ENCODE measurements around the gene PITPNM3. TPM values are rescaled to one million over a fixed set of nuclear protein-coding genes. Genes with fewer than 3 reads are reported as not detected.

Gene PITPNM3
- total and polyA plus RNA-seq, 7 donors: 3.6 to 13.6 (median 5.7) TPM

DNA sequence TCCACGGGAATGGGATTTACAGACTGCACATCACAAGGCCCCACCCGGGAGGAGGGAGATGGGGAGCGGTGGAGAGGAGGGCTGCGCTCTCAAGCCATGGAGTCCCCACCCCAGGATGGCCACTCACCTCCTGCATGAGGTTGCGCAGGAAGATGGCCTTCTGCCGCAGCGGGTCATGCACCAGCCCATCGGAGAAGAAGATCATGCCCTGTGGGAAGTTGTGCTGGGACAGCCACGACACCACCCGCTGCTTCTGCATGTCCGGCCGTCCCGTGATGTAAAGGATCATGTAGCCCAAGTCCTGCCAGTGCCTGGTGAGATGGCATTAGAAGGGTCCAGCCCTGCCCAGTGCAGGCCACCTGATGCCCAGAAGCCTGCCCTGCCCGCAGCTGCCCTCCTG lies 95.1 kb downstream of the PITPNM3 start:
- Histone ChIP-seq H3K4me3 (no peak overlapping the region), H3K36me3 (peaks cover 0 to 16% (median 5%) of the 10 kb centered on the region in 4 donors), H3K4me1 (peaks cover 0 to 7% (median 0%) of the 10 kb centered on the region in 4 donors), H3K9me3 (no peaks in the 10 kb centered on the region), H3K27ac (no peak overlapping the region), H3K27me3 (no peaks in the 10 kb centered on the region)
- intact Hi-C loops (cut with DNase I): no loop called here
- WGBS, 2 donors: 95 to 97% methylated on average over 14 of the region's 14 CpGs
- TF ChIP-seq POLR2A (IDR thresholded peaks at IDR 0.05) (no peak), POLR2AphosphoS5 (IDR thresholded peaks at IDR 0.05) (no peak), EP300 (IDR thresholded peaks at IDR 0.05) (no peak)
- TF ChIP-seq, protein P1, sequence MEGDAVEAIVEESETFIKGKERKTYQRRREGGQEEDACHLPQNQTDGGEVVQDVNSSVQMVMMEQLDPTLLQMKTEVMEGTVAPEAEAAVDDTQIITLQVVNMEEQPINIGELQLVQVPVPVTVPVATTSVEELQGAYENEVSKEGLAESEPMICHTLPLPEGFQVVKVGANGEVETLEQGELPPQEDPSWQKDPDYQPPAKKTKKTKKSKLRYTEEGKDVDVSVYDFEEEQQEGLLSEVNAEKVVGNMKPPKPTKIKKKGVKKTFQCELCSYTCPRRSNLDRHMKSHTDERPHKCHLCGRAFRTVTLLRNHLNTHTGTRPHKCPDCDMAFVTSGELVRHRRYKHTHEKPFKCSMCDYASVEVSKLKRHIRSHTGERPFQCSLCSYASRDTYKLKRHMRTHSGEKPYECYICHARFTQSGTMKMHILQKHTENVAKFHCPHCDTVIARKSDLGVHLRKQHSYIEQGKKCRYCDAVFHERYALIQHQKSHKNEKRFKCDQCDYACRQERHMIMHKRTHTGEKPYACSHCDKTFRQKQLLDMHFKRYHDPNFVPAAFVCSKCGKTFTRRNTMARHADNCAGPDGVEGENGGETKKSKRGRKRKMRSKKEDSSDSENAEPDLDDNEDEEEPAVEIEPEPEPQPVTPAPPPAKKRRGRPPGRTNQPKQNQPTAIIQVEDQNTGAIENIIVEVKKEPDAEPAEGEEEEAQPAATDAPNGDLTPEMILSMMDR (IDR thresholded peaks at IDR 0.05): no peak
- DNase-seq: no peak

DNA sequence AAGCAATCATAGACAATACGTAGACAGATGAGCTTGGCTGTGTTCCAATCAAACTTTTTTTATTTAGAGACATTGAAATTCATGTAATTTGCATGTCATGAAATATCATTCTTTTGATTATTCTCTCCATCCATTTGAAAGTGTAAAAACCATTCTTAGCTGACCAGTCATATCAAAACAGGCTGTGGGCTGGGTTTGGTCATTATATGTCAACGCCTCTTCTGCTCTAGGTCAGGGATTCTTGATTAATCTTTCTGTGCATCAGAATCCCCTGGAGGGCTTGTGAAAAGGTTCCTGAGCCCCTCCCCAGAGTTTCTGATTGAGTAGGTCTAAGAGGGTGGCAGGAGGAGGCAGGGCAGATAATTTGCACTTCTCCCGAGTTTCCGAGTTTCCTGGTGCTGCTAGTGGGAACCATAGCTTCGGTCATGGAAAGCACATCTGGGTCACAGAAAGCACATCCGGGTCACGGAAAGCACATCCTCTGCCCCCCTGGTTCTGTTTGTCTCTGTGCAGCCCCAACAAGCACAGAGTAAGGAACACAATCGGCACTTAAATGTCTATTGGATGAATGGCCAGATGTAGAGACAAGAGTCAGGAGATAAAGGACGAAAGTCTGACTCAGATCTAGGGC lies 95.7 kb downstream of the PITPNM3 start:
- peaks cover 0 to 16% (median 5%) of the 10 kb centered on the region in 4 donors for H3K36me3 ChIP-seq
- H3K4me3 ChIP-seq: no peak overlapping the region
- TF ChIP-seq EP300 (IDR thresholded peaks at IDR 0.05): no peak
- no peak for TF ChIP-seq POLR2A (IDR thresholded peaks at IDR 0.05)
- TF ChIP-seq POLR2AphosphoS5 (IDR thresholded peaks at IDR 0.05): no peak
- TF ChIP-seq, protein P1 (IDR thresholded peaks at IDR 0.05): no peak
- intact Hi-C loops (cut with DNase I): no loop called here
- no peak for DNase-seq
- H3K27ac ChIP-seq: no peak overlapping the region
- no peaks in the 10 kb centered on the region for H3K27me3 ChIP-seq
- H3K9me3 ChIP-seq: no peaks in the 10 kb centered on the region
- 88 to 90% methylated on average over 9 of the region's 9 CpGs for WGBS, 2 donors
- peaks cover 0 to 7% (median 0%) of the 10 kb centered on the region in 4 donors for H3K4me1 ChIP-seq

DNA sequence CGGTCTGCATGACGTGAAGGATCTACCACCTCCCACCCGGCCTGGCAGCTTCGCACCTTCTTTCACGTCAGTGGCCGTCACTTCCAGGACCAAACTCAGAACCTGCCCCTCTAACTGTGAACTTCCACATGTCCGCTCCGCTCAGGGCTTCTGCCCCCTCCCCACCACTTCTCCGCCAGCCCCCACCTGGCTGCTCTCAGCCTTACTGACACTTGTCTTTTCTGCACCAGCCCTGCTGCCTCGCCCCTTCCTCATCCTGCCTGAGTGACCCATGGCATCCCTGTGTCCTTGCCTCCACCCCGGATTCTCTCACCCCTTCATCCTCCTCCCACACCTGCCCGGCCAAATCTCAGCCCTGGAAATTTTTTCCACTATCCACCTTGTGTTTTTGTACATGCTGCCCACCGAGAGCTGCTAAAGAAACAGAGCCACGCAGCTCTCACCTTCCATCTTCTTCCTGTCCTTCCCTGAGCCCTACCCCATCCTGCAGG lies 97.8 kb downstream of the PITPNM3 start:
- intact Hi-C loops (cut with DNase I): no loop called here
- Histone ChIP-seq H3K9me3 (no peaks in the 10 kb centered on the region), H3K27me3 (no peaks in the 10 kb centered on the region), H3K4me3 (no peak overlapping the region), H3K27ac (no peak overlapping the region), H3K4me1 (peaks cover 0 to 13% (median 3%) of the 10 kb centered on the region in 4 donors), H3K36me3 (peaks cover 0 to 8% (median 5%) of the 10 kb centered on the region in 4 donors)
- no peak for DNase-seq
- 84 to 87% methylated on average over 14 of the region's 14 CpGs for WGBS, 2 donors
- no peak for TF ChIP-seq POLR2A (IDR thresholded peaks at IDR 0.05)
- no peak for TF ChIP-seq EP300 (IDR thresholded peaks at IDR 0.05)
- no peak for TF ChIP-seq POLR2AphosphoS5 (IDR thresholded peaks at IDR 0.05)
- TF ChIP-seq, protein P1 (IDR thresholded peaks at IDR 0.05): no peak

DNA sequence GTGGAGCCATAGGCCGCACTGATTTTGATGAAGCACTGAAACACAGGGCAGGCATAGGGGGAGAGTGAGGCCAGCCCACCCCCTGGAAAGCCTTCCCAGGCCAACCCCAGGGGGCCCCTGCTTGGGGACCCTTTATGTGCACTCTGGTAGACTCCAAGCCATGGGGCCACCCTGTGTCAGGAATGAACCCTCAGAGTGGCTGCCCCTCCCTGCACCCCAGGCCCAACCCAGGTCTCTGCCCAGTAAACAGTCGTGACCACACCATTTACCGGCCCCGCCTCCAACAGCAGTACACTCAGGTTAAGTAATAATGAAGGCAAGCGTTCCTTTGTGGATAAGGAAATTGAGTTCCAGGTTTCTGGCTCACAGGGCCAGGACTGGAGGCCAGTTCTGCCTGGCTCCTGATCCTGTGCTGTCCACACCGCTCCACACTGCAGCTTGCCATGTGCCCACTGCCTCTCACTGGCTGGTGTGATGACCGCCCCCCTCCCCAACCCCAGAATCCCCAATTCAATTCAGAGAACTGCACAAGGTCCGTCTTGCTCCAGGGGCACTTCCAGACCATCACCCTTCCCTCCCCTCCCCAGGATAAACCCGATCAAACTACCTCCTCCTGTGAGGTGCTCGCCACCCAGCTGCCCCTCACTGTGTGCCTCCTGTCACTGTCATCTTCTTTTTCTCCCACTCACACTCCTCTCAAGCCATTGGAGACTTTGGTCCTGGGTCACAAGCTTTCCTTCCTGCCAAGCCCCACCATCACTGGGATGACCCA lies 98.5 kb downstream of the PITPNM3 start:
- H3K36me3 ChIP-seq: peaks cover 0 to 8% (median 4%) of the 10 kb centered on the region in 4 donors
- WGBS, 2 donors: 48 to 77% methylated on average over 10 of the region's 10 CpGs
- no peaks in the 10 kb centered on the region for H3K9me3 ChIP-seq
- no peak overlapping the region for H3K27ac ChIP-seq
- intact Hi-C loops (cut with DNase I): no loop called here
- no peak overlapping the region for H3K4me3 ChIP-seq
- no peaks in the 10 kb centered on the region for H3K27me3 ChIP-seq
- H3K4me1 ChIP-seq: peaks cover 0 to 13% (median 3%) of the 10 kb centered on the region in 4 donors
- TF ChIP-seq POLR2AphosphoS5 (IDR thresholded peaks at IDR 0.05): no peak
- TF ChIP-seq POLR2A (IDR thresholded peaks at IDR 0.05): no peak
- TF ChIP-seq, protein P1 (IDR thresholded peaks at IDR 0.05): no peak
- TF ChIP-seq EP300 (IDR thresholded peaks at IDR 0.05): no peak
- DNase-seq: no peak
